NCI-H524 (cell line): ENCODE measurements around the gene ZNF521.
A peak's percentile ranks its signal among the peaks of the same experiment; 100 is the strongest.

Experiments used
- DNase-seq, 2 experiments: peaks; one replicate each; lab custom pipeline; 2025; lab: John Stamatoyannopoulos, UW

ZNF521 gene

GRCh38 chr18:25351777-25352628 is at the start of gene ZNF521:
Gene ZNF521, minus strand, starts transcription at chr18:25352166. Its CDS starts 1,220 bp downstream, at chr18:25350946.
- DNase-seq: peak; percentile 69 to 87

- no peak for DNase-seq
These were observed 47.6 kb upstream of the ZNF521 start for GRCh38 chr18:25399554-25399953.

- DNase-seq: no peak
These were observed 40.2 kb upstream of the ZNF521 start for GRCh38 chr18:25392192-25392591.

- DNase-seq: no peak
These were observed 21.6 kb upstream of the ZNF521 start for GRCh38 chr18:25373432-25374179.

GRCh38 chr18:25370391-25370790 is 18.4 kb upstream of the ZNF521 start:
- DNase-seq: no peak

GRCh38 chr18:25365242-25365641 is 13.3 kb upstream of the ZNF521 start:
- DNase-seq: peak; percentile 36 to 70

- no peak for DNase-seq
These were observed 12.8 kb upstream of the ZNF521 start for GRCh38 chr18:25364732-25365131.

GRCh38 chr18:25360301-25360899 is 8.4 kb upstream of the ZNF521 start:
- no peak for DNase-seq

GRCh38 chr18:25353080-25353479 is 1.1 kb upstream of the ZNF521 start:
- no peak for DNase-seq

GRCh38 chr18:25352629-25353005 is 651 bp upstream of the ZNF521 start:
- no peak for DNase-seq

GRCh38 chr18:25351280-25351775 is 638 bp downstream of the ZNF521 start:
- DNase-seq: peak in 1 of 2 experiments; percentile 41

- peak; percentile 8 to 56 for DNase-seq
These were observed 1.3 kb downstream of the ZNF521 start for GRCh38 chr18:25350489-25351251.

- peak in 1 of 2 experiments; percentile 19 for DNase-seq
These were observed 2.0 kb downstream of the ZNF521 start for GRCh38 chr18:25349926-25350487.

- DNase-seq: peak in 1 of 2 experiments; percentile 6
These were observed 2.6 kb downstream of the ZNF521 start for GRCh38 chr18:25349131-25349925.

- DNase-seq: no peak
These were observed 3.4 kb downstream of the ZNF521 start for GRCh38 chr18:25348386-25349130.

GRCh38 chr18:25346561-25346960 is 5.4 kb downstream of the ZNF521 start:
- DNase-seq: no peak

- DNase-seq: no peak
These were observed 6.7 kb downstream of the ZNF521 start for GRCh38 chr18:25345081-25345866.

GRCh38 chr18:25341831-25342230 is 10.1 kb downstream of the ZNF521 start:
- DNase-seq: no peak

- no peak for DNase-seq
These were observed 11.2 kb downstream of the ZNF521 start for GRCh38 chr18:25340762-25341161.
